ENCODE results near the gene PLEKHN1.
"Not testable (repeated sequence)": the region's sequence is repeated elsewhere in the genome, so short reads cannot be mapped to it uniquely, and the experiment has no call there.

PLEKHN1 gene

DNA sequence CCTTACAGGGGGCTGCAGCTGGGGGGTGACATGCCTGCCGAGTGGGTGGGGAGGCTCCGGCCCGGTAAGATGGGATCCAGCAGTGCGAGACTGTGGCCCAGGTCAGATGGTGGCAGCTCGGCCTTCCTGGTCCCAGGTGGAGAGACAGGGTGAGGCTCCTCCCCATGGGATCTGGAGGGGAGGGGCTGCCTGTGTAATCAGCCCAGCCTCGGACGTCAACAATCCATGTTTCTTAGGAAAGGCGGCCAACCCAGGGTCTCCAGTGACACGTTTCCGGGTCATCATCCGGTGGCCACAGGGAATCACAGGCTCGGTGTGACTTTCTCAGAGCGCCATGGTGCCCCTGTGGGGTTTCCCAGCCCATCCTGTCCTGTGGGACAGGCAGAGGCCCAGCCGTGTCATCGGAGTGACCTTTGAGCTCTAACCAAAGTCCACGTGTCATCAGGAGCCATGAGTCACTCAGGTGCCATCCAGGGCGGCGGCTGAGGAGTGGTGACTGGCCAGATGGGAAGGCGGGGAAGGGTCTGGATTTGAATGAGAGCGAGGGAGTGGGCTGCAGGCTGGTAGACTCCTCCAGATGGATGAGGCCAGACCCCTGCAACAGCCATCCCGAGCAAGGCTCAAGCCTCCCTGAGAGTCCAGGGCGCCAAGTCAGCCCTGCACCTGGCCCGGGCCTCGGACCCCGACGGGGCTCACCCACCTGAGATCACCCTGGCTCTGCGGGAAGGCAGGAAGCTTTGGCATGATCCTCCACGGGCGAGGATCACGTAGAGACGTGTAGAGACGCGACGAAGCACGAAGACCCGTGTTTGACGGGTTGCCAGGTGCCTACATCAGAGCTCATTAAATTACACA lies 40.2 kb downstream of the PLEKHN1 start:
- H3K4me3 ChIP-seq (ENCODE audit: low read depth, low read length): no peak overlapping the region
- no peak for TF ChIP-seq MYC (IDR thresholded peaks at IDR 0.05; ENCODE audit: low read depth, low read length)
- no peak for DNase-seq (ENCODE audit: low read depth)

- not testable (repeated sequence) for DNase-seq (ENCODE audit: low read depth); H3K4me3 ChIP-seq (ENCODE audit: low read depth, low read length)
Observed at GRCh38 chr1:1010131-1010530, 43.8 kb downstream of the PLEKHN1 start.

- TF ChIP-seq CTCF (IDR thresholded peaks at IDR 0.05; ENCODE audit: low read depth, low read length): no peak
- no peak for TF ChIP-seq MAX (IDR thresholded peaks at IDR 0.05; ENCODE audit: low read depth, low read length)
- no peak for TF ChIP-seq MYC (IDR thresholded peaks at IDR 0.05; ENCODE audit: low read depth, low read length)
- TF ChIP-seq POLR2A (IDR thresholded peaks at IDR 0.05; ENCODE audit: extremely low read depth, insufficient read length): no peak
- no peak overlapping the region for H3K4me3 ChIP-seq (ENCODE audit: low read depth, low read length)
- DNase-seq (ENCODE audit: low read depth): no peak
Observed at GRCh38 chr1:1011396-1011949, 45.2 kb downstream of the PLEKHN1 start.

DNA sequence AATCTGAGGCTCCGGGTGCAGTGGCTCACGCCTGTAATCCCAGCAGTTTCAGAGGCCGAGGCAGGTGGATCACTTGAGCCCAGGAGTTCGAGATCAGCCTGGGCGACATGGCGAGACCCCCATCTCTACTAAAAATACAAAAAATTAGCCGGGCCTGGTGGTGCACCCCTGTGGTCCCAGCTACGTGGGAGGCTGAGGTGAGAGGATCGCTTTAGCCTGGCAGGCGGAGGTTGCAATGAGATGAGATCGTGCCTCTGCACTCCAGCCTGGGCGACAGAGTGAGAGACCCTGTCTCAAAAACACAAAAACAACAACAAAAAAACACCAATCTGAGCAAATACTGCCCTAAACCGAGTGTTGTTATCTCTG lies 46.4 kb downstream of the PLEKHN1 start:
- not testable (repeated sequence) for DNase-seq (ENCODE audit: low read depth)
- peak overlapping the region; percentile 76 for H3K4me3 ChIP-seq (ENCODE audit: low read depth, low read length)

DNA sequence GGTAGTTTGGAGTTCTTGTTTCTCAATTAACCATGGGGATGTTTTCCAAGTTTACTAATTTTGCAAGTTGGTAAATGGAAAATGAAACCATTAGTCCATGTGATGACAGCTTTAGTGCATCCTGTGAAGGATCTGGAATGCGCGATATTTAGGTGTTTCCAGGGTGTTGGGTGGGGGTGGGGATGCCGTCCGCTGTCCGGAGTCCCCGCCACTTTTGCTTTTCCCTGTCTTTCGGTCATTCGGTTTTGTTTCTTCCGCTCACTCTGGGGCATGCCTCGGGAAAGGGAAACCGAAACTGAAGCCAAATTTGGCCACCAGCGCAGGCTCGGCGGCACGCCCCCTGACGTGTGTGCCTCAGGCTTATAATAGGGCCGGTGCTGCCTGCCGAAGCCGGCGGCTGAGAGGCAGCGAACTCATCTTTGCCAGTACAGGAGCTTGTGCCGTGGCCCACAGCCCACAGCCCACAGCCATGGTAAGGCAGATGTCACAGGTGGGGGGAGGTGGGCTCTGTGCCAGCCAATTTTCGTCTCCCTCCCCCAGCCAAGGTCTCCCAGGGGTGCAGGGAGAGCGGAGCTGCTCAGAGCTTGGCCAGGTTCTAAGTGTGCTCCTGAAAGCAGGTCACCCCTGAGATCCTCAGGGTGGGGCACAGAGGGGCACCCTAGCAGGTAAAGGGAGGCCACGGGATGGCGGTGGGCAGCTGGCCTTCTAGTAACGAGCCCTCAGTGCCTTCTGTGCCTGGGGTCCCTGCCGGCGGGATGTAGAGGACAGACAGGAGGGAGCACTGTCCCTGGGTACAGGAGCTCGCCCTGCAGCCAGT lies 47.0 kb downstream of the PLEKHN1 start, which contains the start of gene ISG15:
Gene ISG15, plus strand, starts transcription at position 393 of the 817 bp plus-strand sequence. Its CDS starts 77 bp downstream, at position 470.
- peak; percentile 88 for DNase-seq (ENCODE audit: low read depth)
- peak within 1 kb of the TSS; percentile 76 for H3K4me3 ChIP-seq (ENCODE audit: low read depth, low read length)
- TF ChIP-seq MYC (IDR thresholded peaks at IDR 0.05; ENCODE audit: low read depth, low read length): peak; percentile 67
- TF ChIP-seq MAX (IDR thresholded peaks at IDR 0.05; ENCODE audit: low read depth, low read length): peak; percentile 70; the same call in 1 of the 2 replicates
- no peak for TF ChIP-seq CTCF (IDR thresholded peaks at IDR 0.05; ENCODE audit: low read depth, low read length)
- peak; percentile 62 for TF ChIP-seq POLR2A (IDR thresholded peaks at IDR 0.05; ENCODE audit: extremely low read depth, insufficient read length)

GRCh38 chr1:1013922-1014648 lies 47.8 kb downstream of the PLEKHN1 start:
- TF ChIP-seq MYC (IDR thresholded peaks at IDR 0.05; ENCODE audit: low read depth, low read length) (no peak), CTCF (IDR thresholded peaks at IDR 0.05; ENCODE audit: low read depth, low read length) (no peak)
- H3K4me3 ChIP-seq (ENCODE audit: low read depth, low read length): peak overlapping the region; percentile 76
- peak; percentile 54 for DNase-seq (ENCODE audit: low read depth)

DNA sequence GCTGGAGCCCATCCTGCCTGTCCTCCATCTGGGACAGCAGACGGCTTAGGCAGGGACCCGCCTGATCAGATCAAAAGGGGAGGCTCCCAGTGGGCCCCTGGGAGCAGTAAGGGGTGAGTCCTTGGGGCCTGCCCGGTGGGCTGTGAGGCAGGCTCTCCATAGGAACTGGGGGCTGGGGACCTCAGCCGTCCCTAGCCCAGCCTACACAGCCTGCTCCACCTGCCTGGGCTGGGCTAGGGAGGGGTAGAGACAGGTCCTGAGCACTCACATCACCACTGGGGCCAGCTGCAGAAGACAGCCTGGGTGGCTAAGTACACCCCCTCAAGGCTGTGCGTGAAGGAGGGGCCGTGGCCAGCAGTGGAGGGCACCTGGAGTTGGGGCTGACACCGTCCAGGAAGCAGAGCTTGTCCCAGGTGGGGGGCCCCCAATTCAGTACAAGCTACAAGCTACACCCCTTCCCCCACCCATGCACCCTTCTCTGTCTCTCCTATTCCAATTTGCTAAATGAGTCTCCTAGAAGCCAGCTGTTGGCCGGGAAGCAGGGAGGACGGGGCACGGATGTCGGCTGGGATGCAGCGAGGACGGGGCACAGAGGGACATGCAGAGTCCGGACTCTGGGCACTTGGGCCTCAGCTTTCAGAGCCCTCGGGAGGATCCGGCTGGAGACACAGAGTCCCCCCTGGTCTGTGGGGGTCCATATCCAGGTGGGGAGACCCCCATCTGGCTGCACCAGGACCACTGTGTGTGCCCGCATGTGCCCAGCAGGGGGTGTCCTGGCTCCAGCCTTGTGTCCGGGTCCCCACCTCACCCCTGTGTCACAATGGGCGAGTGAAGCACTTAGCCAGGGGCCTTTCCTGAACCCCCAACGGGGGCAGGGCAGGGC lies 48.8 kb downstream of the PLEKHN1 start:
- DNase-seq (ENCODE audit: low read depth): peak; percentile 61
- H3K4me3 ChIP-seq (ENCODE audit: low read depth, low read length): peak overlapping the region; percentile 34
- TF ChIP-seq MYC (IDR thresholded peaks at IDR 0.05; ENCODE audit: low read depth, low read length) (no peak), CTCF (IDR thresholded peaks at IDR 0.05; ENCODE audit: low read depth, low read length) (peak; percentile 21)

DNA sequence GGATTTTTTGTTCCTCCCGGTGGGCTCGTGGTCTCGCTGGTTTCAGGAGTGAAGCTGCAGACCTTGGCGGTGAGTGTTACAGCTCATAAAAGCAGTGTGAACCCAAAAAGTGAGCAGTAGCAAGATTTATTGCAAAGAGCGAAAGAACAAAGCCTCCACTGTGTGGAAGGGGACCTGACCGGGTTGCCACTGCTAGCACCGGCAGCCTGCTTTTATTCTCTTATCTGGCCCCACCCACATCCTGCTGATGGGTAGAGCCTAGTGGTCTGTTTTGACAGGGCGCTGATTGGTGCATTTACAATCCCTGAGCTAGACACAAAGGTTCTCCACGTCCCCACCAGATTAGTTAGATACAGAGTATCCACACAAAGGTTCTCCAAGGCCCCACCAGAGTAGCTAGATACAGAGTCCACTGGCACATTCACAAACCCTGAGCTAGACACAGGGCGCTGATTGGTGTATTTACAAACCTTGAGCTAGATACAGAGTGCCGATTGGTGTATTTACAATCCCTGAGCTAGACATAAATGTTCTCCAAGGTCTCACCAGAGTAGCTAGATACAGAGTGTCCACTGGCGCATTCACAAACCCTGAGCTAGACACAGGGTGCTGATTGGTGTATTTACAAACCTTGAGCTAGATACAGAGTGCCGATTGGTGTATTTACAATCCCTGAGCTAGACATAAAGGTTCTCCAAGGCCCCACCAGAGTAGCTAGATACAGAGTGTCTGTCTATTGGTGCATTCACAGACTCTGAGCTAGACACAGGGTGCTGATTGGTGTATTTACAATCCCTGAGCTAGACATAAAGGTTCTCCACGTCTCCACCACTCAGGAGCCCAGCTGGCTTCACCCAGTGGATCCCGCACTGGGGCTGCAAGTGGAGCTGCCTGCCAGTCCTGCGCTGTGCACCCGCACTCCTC lies 51.4 kb downstream of the PLEKHN1 start:
- not testable (repeated sequence) for DNase-seq (ENCODE audit: low read depth); H3K4me3 ChIP-seq (ENCODE audit: low read depth, low read length)

- not testable (repeated sequence) for H3K4me3 ChIP-seq (ENCODE audit: low read depth, low read length); DNase-seq (ENCODE audit: low read depth)
Observed at GRCh38 chr1:1018321-1018685, 52.0 kb downstream of the PLEKHN1 start.
